ENCODE results near the gene ACSS3. TPM values are rescaled to one million over a fixed set of nuclear protein-coding genes. Genes with fewer than 3 reads are reported as not detected.
"Not testable (repeated sequence)": the region's sequence is repeated elsewhere in the genome, so short reads cannot be mapped to it uniquely, and the experiment has no call there.

The ACSS3 gene, protein sequence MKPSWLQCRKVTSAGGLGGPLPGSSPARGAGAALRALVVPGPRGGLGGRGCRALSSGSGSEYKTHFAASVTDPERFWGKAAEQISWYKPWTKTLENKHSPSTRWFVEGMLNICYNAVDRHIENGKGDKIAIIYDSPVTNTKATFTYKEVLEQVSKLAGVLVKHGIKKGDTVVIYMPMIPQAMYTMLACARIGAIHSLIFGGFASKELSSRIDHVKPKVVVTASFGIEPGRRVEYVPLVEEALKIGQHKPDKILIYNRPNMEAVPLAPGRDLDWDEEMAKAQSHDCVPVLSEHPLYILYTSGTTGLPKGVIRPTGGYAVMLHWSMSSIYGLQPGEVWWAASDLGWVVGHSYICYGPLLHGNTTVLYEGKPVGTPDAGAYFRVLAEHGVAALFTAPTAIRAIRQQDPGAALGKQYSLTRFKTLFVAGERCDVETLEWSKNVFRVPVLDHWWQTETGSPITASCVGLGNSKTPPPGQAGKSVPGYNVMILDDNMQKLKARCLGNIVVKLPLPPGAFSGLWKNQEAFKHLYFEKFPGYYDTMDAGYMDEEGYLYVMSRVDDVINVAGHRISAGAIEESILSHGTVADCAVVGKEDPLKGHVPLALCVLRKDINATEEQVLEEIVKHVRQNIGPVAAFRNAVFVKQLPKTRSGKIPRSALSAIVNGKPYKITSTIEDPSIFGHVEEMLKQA
- total RNA-seq: not detected in 2 replicates

DNA sequence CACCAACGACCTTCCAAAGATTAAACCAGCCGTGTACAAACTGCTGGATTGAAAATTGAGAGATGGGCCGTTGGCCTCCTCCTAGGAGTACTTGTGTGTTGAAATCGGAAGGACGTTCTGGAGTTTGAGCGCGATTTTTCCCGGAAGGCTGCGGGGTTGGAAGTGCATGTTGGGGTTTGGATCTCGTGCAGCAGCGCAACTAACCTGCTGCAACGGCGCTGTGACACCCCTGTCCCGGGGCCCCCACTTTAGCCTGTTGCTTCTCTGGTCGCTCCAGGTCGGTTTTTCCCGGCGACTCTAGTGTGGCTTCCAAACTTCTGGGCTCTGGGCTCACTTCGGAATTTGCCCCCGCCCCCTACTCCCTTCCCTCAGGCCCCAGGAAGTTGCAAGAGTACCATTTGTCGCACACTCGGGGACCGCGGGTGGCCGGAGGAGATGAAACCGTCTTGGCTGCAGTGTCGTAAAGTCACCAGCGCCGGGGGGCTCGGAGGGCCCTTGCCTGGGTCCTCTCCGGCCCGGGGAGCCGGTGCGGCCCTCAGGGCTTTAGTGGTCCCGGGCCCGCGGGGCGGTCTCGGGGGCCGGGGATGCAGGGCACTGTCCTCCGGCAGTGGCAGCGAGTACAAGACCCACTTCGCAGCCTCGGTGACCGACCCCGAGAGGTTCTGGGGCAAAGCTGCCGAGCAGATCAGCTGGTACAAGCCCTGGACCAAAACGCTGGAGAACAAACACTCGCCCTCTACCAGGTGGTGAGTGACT lies at the start of gene ACSS3:
TSS of gene ACSS3 (plus strand) at position 394 of the 756 bp plus-strand sequence. CDS start at position 436, 42 bp downstream.
- no peak within 1 kb of the TSS for H3K4me3 Mint-ChIP-seq (ENCODE audit: low read depth)
- H3K4me1 Mint-ChIP-seq (ENCODE audit: low read depth): no peaks in the 10 kb centered on the region
- no peaks in the 10 kb centered on the region for H3K36me3 Mint-ChIP-seq (ENCODE audit: low read depth)
- no peak for DNase-seq (ENCODE audit: low spot score)
- no peaks in the 10 kb centered on the region for H3K9me3 Mint-ChIP-seq
- H3K27ac Mint-ChIP-seq: no peak within 1 kb of the TSS
- H3K27me3 Mint-ChIP-seq (ENCODE audit: low read depth): peaks cover 8% of the 10 kb centered on the region
- intact Hi-C loops (cut with micrococcal nuclease): no loop called here

DNA sequence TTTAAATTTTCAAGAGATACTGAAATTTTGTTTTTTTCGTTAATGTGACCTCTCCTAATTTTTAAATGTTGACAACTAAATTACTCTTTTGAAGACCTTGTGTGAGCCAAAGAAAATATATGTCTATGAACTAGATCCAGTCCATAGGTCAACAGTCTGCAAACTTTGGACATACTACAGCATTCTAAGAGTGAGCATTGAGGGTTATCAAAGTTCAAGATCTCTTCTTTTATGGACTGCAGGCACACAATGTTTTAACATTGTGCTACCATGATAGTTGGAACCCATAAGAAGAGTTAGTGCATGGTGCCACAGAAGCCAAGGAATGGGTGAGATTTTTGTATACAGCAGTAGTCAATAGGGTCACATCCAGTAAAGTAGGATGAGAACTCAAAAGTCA lies 43.0 kb upstream of the ACSS3 start:
- Mint-ChIP-seq H3K36me3 (ENCODE audit: low read depth) (no peaks in the 10 kb centered on the region), H3K4me1 (ENCODE audit: low read depth) (no peaks in the 10 kb centered on the region), H3K27me3 (ENCODE audit: low read depth) (no peaks in the 10 kb centered on the region), H3K27ac (no peak overlapping the region), H3K9me3 (peaks cover 7% of the 10 kb centered on the region), H3K4me3 (ENCODE audit: low read depth) (no peak overlapping the region)
- DNase-seq (ENCODE audit: low spot score): no peak
- intact Hi-C loops (cut with micrococcal nuclease): no loop called here

DNA sequence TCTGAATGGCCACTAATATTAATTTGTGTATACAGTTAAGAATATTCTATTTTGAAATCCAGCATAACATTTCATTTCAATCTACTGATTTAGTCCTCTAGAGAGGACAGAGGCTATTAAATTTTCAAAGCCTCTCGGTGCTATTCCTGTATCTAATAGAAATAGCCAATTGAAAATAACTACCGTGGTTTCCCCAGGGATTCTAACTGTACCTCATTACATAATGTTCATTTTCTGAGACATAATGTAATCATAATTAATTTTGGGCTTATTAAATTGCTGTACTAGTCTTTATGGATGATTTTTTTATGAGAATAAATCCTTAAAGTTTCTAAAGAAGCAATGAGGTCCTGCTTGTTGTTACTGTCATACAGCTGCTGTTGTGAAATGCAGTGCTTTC lies 38.6 kb upstream of the ACSS3 start:
- no peaks in the 10 kb centered on the region for H3K4me1 Mint-ChIP-seq (ENCODE audit: low read depth)
- H3K9me3 Mint-ChIP-seq: peaks cover 9% of the 10 kb centered on the region
- no peaks in the 10 kb centered on the region for H3K27me3 Mint-ChIP-seq (ENCODE audit: low read depth)
- intact Hi-C loops (cut with micrococcal nuclease): no loop called here
- DNase-seq (ENCODE audit: low spot score): no peak
- H3K27ac Mint-ChIP-seq: no peak overlapping the region
- no peaks in the 10 kb centered on the region for H3K36me3 Mint-ChIP-seq (ENCODE audit: low read depth)
- no peak overlapping the region for H3K4me3 Mint-ChIP-seq (ENCODE audit: low read depth)

DNA sequence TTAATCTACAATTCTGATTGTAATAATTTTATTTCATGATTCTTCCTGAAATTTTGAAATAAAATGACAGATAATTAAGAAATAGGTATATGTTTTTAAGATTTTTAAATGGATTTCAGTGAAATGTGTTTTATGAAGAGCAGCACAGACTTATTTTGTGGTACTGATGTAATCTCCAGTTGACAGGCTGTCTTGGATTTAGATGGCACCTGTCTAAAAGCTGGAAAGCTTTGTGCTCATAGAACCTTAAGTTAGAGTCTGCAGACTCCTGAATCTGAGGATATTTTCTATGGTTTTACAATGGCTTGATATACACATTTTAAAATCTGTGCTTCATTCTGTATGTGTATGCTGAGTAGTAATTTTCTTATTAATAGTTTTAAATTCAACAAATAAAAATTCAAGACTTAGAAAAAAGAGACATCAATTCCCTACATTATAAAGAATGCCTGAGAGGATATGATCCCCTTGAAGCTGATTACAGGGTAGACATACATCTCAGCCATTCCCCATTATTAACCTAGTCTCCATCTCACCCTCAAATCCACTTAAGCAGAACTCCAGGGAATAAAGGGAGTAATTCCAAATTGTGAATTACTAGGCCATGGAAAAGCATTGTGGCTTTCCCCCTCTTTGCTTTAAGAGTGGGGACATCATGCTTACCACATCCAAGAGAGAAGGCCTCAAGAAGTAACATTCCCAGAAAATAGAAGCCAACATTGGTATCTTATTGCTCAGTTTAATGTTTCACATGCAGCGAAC lies 33.7 kb upstream of the ACSS3 start:
- peaks cover 6% of the 10 kb centered on the region for H3K9me3 Mint-ChIP-seq

DNA sequence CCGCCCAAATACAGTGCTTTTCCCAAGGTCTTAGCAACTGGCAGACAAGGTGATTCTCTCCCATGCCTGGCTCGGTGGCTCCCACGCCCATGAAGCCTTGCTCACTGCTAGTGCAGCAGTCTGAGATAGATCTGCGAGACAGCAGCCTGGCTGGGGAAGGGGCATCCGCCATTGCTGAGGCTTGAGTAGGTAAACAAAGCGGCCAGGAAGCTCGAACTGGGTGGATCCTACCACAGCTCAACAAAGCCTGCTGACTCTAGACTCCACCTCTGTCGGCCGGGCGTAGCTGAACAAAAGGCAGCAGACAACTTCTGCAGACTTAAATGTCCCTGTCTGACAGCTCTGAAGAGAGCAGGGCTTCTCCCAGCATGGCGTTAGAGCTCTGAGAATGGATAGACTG lies 12.9 kb upstream of the ACSS3 start:
- H3K36me3 Mint-ChIP-seq (ENCODE audit: low read depth); H3K4me1 Mint-ChIP-seq (ENCODE audit: low read depth); H3K4me3 Mint-ChIP-seq (ENCODE audit: low read depth); H3K27ac Mint-ChIP-seq; H3K27me3 Mint-ChIP-seq (ENCODE audit: low read depth); DNase-seq (ENCODE audit: low spot score); intact Hi-C loops (cut with micrococcal nuclease): not testable (repeated sequence)
- H3K9me3 Mint-ChIP-seq: peaks cover 35% of the 10 kb centered on the region

More for the DNA sequence above, 33.7 kb upstream of the ACSS3 start:
- Mint-ChIP-seq H3K4me3 (ENCODE audit: low read depth) (no peak overlapping the region), H3K27ac (no peak overlapping the region), H3K27me3 (ENCODE audit: low read depth) (no peaks in the 10 kb centered on the region), H3K4me1 (ENCODE audit: low read depth) (no peaks in the 10 kb centered on the region), H3K36me3 (ENCODE audit: low read depth) (no peaks in the 10 kb centered on the region)
- intact Hi-C loops (cut with micrococcal nuclease): no loop called here
- DNase-seq (ENCODE audit: low spot score): no peak

DNA sequence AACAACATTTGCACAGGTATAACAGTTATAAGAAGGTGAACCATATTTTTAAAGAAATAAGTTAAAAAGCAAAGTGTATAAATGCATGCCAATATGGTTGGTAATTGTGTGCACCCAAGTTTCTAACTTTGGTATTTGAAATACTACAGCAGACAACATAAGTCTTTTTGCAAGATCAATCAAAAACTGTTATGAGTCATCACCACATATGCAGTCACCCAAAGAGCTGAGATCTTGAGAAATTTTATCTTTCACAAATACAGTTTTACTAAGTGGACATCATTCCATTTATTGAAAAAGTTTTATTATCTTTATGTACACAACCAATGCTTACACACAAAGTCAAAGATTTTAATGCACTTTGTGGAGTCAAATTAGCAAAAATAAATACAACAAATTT lies 7.0 kb upstream of the ACSS3 start:
- Mint-ChIP-seq H3K4me3 (ENCODE audit: low read depth) (no peak overlapping the region), H3K27ac (no peak overlapping the region), H3K4me1 (ENCODE audit: low read depth) (no peaks in the 10 kb centered on the region), H3K9me3 (peaks cover 7% of the 10 kb centered on the region), H3K36me3 (ENCODE audit: low read depth) (no peaks in the 10 kb centered on the region), H3K27me3 (ENCODE audit: low read depth) (no peaks in the 10 kb centered on the region)
- no peak for DNase-seq (ENCODE audit: low spot score)
- intact Hi-C loops (cut with micrococcal nuclease): no loop called here

DNA sequence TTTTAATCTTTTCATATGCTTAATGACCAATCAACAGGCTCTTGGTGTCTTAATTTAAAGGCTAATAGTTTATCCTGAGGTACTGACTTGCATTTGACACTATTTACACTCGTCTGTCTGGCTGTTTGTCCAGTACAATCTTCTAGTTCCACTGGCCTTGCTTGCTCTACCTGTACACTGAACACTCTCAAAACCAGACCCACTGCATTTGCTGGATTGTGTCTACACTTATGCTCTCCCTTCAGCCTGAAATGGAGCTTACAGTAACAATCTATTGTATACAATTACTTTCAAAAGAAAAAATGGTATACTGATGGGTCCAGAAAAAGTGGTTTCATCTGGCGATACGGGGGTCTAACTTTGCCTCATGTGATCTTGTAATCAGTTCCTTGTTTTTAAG lies 2.3 kb upstream of the ACSS3 start:
- no peak for DNase-seq (ENCODE audit: low spot score)
- Mint-ChIP-seq H3K4me1 (ENCODE audit: low read depth) (no peaks in the 10 kb centered on the region), H3K9me3 (no peaks in the 10 kb centered on the region), H3K27ac (no peak overlapping the region), H3K36me3 (ENCODE audit: low read depth) (no peaks in the 10 kb centered on the region), H3K4me3 (ENCODE audit: low read depth) (no peak overlapping the region), H3K27me3 (ENCODE audit: low read depth) (peaks cover 8% of the 10 kb centered on the region)
- intact Hi-C loops (cut with micrococcal nuclease): no loop called here

DNA sequence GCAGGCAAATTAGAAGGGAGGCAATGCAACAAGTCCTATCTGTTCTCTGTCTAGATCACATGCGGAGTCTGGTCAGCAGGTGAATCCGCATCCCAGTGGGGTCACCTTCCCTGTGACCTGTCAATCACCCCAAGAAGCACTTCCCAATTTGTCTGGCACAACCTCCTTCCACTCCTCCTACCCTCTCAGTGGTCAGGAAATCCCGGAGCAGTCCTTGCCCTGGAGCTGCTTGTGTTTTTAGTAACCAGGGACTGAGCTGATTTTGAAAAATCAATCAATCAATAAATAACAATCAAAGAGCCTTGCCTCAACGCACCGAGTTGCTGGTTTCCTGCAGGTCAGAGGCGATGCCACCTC lies 572 bp upstream of the ACSS3 start:
- Mint-ChIP-seq H3K9me3 (no peaks in the 10 kb centered on the region), H3K27ac (no peak overlapping the region), H3K4me3 (ENCODE audit: low read depth) (no peak overlapping the region), H3K4me1 (ENCODE audit: low read depth) (no peaks in the 10 kb centered on the region), H3K27me3 (ENCODE audit: low read depth) (peaks cover 8% of the 10 kb centered on the region), H3K36me3 (ENCODE audit: low read depth) (no peaks in the 10 kb centered on the region)
- DNase-seq (ENCODE audit: low spot score): no peak
- intact Hi-C loops (cut with micrococcal nuclease): no loop called here

DNA sequence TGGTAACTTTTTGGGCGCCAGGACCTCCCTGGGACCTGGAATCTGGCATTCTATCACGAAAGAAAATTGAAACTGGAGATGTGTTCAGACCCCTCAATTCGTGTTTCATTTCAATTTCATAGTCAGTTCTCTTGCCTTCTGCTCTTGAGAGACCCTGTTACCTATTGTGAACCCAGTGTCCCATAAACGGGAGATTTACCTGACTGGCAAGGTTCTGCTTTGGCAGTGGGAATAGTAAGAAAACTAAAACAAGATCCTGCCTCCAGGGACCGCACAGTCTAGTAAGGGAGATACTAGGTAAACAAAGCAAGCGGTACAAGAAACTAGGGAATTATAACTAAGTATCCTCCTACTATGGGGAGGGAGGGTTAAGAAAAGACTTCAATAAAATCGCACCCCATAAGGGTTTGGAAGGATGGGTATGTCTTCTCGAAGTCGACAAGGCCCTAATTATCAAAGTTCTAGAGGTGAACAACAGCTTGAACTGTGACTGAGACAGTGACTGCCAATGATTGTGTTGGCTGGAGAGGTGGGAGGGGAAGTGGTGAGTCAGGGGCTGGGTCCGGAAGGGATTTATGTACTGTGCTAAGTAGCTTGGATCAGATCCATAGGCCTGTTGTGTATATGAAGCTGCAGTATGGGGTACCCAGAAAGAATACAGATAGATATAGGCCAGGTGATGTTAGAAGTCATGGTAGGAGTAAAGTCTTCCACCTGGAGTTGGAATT lies 754 bp downstream of the ACSS3 start:
- no peak overlapping the region for H3K27ac Mint-ChIP-seq
- H3K4me3 Mint-ChIP-seq (ENCODE audit: low read depth): no peak overlapping the region
- H3K36me3 Mint-ChIP-seq (ENCODE audit: low read depth): no peaks in the 10 kb centered on the region
- no peaks in the 10 kb centered on the region for H3K4me1 Mint-ChIP-seq (ENCODE audit: low read depth)
- no peak for DNase-seq (ENCODE audit: low spot score)
- no peaks in the 10 kb centered on the region for H3K9me3 Mint-ChIP-seq
- H3K27me3 Mint-ChIP-seq (ENCODE audit: low read depth): peaks cover 8% of the 10 kb centered on the region
- intact Hi-C loops (cut with micrococcal nuclease): no loop called here

DNA sequence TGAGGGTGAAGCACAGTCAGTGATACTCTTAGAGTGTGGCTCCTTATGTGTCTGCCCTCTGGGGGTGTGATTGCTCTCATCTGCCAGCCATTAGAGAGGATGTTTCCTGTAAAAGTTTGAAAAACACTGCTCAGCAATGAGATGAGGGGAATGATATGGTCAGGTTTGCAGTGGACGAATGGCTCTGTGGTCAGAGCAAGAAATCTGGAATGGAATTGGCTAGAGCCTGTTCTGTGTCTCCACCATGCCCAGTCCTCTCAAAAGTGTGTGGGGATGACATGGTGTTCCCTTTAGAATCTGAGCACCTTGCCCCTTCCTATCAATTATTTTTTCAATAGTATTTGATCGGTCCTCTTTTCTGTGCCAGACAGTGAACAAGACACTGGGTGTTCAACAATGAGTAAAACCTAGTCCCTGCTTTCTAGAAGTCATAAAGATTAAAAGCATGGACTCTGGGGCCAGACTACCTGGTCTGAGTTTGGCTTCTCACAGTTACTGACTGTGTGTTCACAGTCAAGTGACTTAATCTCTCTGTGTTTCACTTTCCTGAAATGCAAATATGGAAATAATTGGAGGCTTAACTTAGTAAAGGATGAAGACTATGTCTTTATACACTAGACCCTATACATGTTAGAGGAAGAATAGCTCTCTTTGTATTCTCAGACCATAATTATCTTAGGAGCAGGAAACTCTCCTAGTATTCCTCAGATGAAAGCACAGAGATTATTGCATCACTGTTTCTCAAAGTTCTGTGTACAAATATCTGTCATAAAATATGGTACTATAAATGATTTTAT lies 1.6 kb downstream of the ACSS3 start:
- intact Hi-C loops (cut with micrococcal nuclease): no loop called here

DNA sequence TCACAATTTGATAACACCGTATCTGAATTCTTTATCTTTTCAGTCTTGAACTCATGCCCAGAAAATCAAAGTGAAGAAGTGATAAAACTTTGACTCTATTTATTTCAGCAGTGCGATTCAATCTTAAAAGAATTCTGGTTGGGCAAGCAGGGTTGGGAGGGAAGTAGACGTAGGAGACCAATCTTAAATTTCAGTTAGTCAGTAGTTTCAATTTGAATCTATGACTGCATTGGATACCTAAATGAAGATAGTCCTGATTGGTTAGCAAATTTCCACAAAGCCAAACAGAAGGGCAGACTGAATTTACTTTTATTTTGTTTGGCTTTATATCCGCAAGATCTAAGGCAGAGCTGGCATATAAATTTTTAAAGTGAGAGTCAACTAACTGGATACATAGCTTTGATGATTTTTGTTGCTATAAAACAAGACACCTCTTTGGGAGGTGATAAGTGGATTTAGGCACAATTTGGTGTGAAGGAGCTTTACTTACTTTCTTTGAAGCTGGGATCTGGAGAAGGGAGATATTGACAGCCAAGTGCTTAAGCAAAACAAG lies 2.6 kb downstream of the ACSS3 start:
- DNase-seq (ENCODE audit: low spot score): no peak
- no peak overlapping the region for H3K4me3 Mint-ChIP-seq (ENCODE audit: low read depth)
- no peak overlapping the region for H3K27ac Mint-ChIP-seq

More for the DNA sequence above, 1.6 kb downstream of the ACSS3 start:
- H3K4me3 Mint-ChIP-seq (ENCODE audit: low read depth): no peak overlapping the region
- no peaks in the 10 kb centered on the region for H3K36me3 Mint-ChIP-seq (ENCODE audit: low read depth)
- H3K27me3 Mint-ChIP-seq (ENCODE audit: low read depth): peaks cover 8% of the 10 kb centered on the region
- no peaks in the 10 kb centered on the region for H3K9me3 Mint-ChIP-seq
- DNase-seq (ENCODE audit: low spot score): no peak
- no peak overlapping the region for H3K27ac Mint-ChIP-seq
- H3K4me1 Mint-ChIP-seq (ENCODE audit: low read depth): no peaks in the 10 kb centered on the region

More for the DNA sequence above, 2.6 kb downstream of the ACSS3 start:
- Mint-ChIP-seq H3K9me3 (no peaks in the 10 kb centered on the region), H3K36me3 (ENCODE audit: low read depth) (no peaks in the 10 kb centered on the region), H3K4me1 (ENCODE audit: low read depth) (no peaks in the 10 kb centered on the region), H3K27me3 (ENCODE audit: low read depth) (peaks cover 8% of the 10 kb centered on the region)
- intact Hi-C loops (cut with micrococcal nuclease): no loop called here
